ENCODE results near the gene LIMS2. TPM values are rescaled to one million over a fixed set of nuclear protein-coding genes. Genes with fewer than 3 reads are reported as not detected.
A peak's percentile ranks its signal among the peaks of the same experiment; 100 is the strongest.

Gene LIMS2
- total and polyA plus RNA-seq, 2 of the 8 experiments (the other 6 are each of a cell fraction or from before 2014, with no cell fraction given): 3.3 to 4.8 TPM

- Histone ChIP-seq H3K27ac (ENCODE audit: low read depth, low read length) (no peak overlapping the region), H3K9me3 (ENCODE audit: insufficient read depth in 2 of 2, low read depth in 1 of 2, low read length in 1 of 2) (no peaks in the 10 kb centered on the region), H3K36me3 (ENCODE audit: control insufficient read depth in 2 of 4, insufficient read depth in 4 of 4, low read length in 3 of 4) (no peaks in the 10 kb centered on the region), H3K23me2 (ENCODE audit: low read depth, low read length) (no peaks in the 10 kb centered on the region), H2AFZ (ENCODE audit: low read length) (0 out of 2 replicates have a peak overlapping the region, but pooled peaks have one; percentile 46), H3K14ac (ENCODE audit: insufficient read length) (no peak overlapping the region), H3K23ac (ENCODE audit: insufficient read length) (no peak overlapping the region), H3K56ac (replicated peaks; ENCODE audit: insufficient read length, low read depth, low read length) (no peak overlapping the region), H3K18ac (ENCODE audit: extremely low read depth, low read length) (no peak overlapping the region), H4K91ac (replicated peaks; ENCODE audit: insufficient read length, low read length) (no peak overlapping the region), H3K27me3 (replicated peaks in 1 of 4; ENCODE audit: control insufficient read depth in 3 of 4, extremely low read depth in 1 of 4, insufficient read depth in 3 of 4, low read length in 3 of 4) (peaks cover 0 to 2% (median 0%) of the 10 kb centered on the region in 4 experiments; a peak in 1 of 7 replicates), H2BK15ac (ENCODE audit: low read length) (no peak overlapping the region), H2BK12ac (ENCODE audit: low read depth, low read length) (no peak overlapping the region), H4K20me1 (replicated peaks in 1 of 2; ENCODE audit: control insufficient read depth in 1 of 2, insufficient read depth in 2 of 2, low read length in 2 of 2) (no peaks in the 10 kb centered on the region), H4K8ac (ENCODE audit: extremely low read depth, insufficient read depth, low read length) (no peak overlapping the region), H2BK120ac (replicated peaks; ENCODE audit: low read depth, low read length) (no peak overlapping the region), H3K4me1 (replicated peaks in 1 of 4; ENCODE audit: control insufficient read depth in 3 of 4, insufficient read depth in 4 of 4, low read length in 3 of 4) (peaks cover 0 to 5% (median under 1%) of the 10 kb centered on the region in 4 experiments; a peak in 2 of 7 replicates), H3K9ac (replicated peaks in 1 of 4; ENCODE audit: extremely low read depth in 1 of 4, low read depth in 3 of 4, low read length in 3 of 4) (no peak overlapping the region), H2BK5ac (ENCODE audit: low read depth, low read length) (no peak overlapping the region), H3K4me2 (ENCODE audit: insufficient read depth in 1 of 2, low read depth in 2 of 2, low read length in 2 of 2) (no peak overlapping the region), H4K5ac (ENCODE audit: insufficient read length, low read depth, low read length) (no peak overlapping the region), H2AK5ac (ENCODE audit: low read depth, low read length) (no peak overlapping the region), H2BK20ac (ENCODE audit: low read length) (no peak overlapping the region), H3K79me1 (ENCODE audit: low read depth, low read length) (0 out of 2 replicates have a peak, but pooled peaks cover 3% of the 10 kb centered on the region), H3K4me3 (ENCODE audit: extremely low read depth in 1 of 4, insufficient read depth in 2 of 4, low read depth in 3 of 4, low read length in 4 of 4) (no peak overlapping the region), H3K4ac (replicated peaks; ENCODE audit: insufficient read length, low read depth, low read length) (no peak overlapping the region), H3K79me2 (ENCODE audit: control insufficient read depth in 1 of 2, insufficient read depth in 2 of 2, low read length in 2 of 2) (no peaks in the 10 kb centered on the region)
- FAIRE-seq: peak; percentile 57
- CTCF ChIA-PET (ENCODE audit: partially characterized antibody): interaction anchor here (0.7 to 13.7 kb wide), 33 partner anchors 10 to 240 kb away, joined by 3 to 160 read pairs (median 3); partner anchors contain the start of genes IWS1 and LIMS2
- POLR2A ChIA-PET (ENCODE audit: partially characterized antibody): interaction anchor here (0.9 to 1.2 kb wide), 2 partner anchors 19 to 54 kb away, joined by 3 read pairs; no protein-coding TSS in a partner anchor
- DNase-seq (ENCODE audit: low read depth in 1 of 2, low spot score in 2 of 2): peak in 1 of 2 experiments; percentile 95
- 23% methylated on average over 7 of the region's 7 CpGs; no CpG with 5 or more reads in 1 of the 2 experiments for WGBS, 2 experiments (ENCODE audit: extremely low coverage in 1 of 2, insufficient coverage in 1 of 2, insufficient read length in 1 of 2, insufficient replicate concordance in 2 of 2, low coverage in 1 of 2, low lambda C conversion rate in 2 of 2, missing lambda C conversion rate in 1 of 2)
- TF ChIP-seq GABPA (IDR thresholded peaks at IDR 0.05; ENCODE audit: borderline replicate concordance, insufficient read depth, low read length): no peak; the same call in 1 of the 2 replicates
- peak; percentile 60; the same call in 1 of the 2 replicates for TF ChIP-seq YY1 (IDR thresholded peaks at IDR 0.05; ENCODE audit: low read depth, low read length)
- no peak for TF ChIP-seq RBBP5 (IDR thresholded peaks at IDR 0.05; ENCODE audit: borderline replicate concordance, low read depth, low read length)
- peak; percentile 24; the same call in 1 of the 2 replicates for TF ChIP-seq EGR1 (IDR thresholded peaks at IDR 0.05; ENCODE audit: borderline replicate concordance, low read depth, low read length)
- peak; percentile 40; the same call in 1 of the 2 replicates for TF ChIP-seq CREB1 (IDR thresholded peaks at IDR 0.05)
- TF ChIP-seq E2F6 (IDR thresholded peaks at IDR 0.05): peak; percentile 62
- TF ChIP-seq TAF7 (optimal IDR thresholded peaks at IDR 0.05; ENCODE audit: borderline replicate concordance, low read depth, low read length): no peak
- TF ChIP-seq RAD21 (IDR thresholded peaks at IDR 0.05 in 1 of 2, conservative IDR thresholded peaks at IDR 0.05 in 1 of 2; ENCODE audit: low read depth in 2 of 2, low read length in 2 of 2): peak; percentile 64 to 76
- TF ChIP-seq MAX (IDR thresholded peaks at IDR 0.05): peak; percentile 72
- TF ChIP-seq USF2 (IDR thresholded peaks at IDR 0.05; ENCODE audit: low read length): no peak
- no peak for TF ChIP-seq CBX8 (IDR thresholded peaks at IDR 0.05; ENCODE audit: borderline replicate concordance, low read depth, low read length)
These were observed 25.7 kb downstream of the LIMS2 start for GRCh38 chr2:127649684-127650040.
